Heart left ventricle (tissue), 13 donors: ENCODE results near the gene MOK.

Experiments
- CTCF ChIP-seq, 12 donors: fragments of 200-600 bp; sonication (generic) in 4 of 12; IDR thresholded peaks; one replicate each; pipeline versions ENCODE4 v1.5.0 to v1.8.0; 2018 to 2022; ENCODE audit warnings: antibody characterized with exemption in 12 of 12, mild to moderate bottlenecking in 5 of 12
- POLR2A ChIP-seq, 2 donors: fragments of 450-650 bp; IDR thresholded peaks; one replicate each; pipeline ENCODE4 v1.6.1; 2017; ENCODE audit warnings: antibody characterized with exemption in 2 of 2, mild to moderate bottlenecking in 2 of 2, moderate library complexity in 2 of 2
- donor health status: ischemic (EF 13 %, LVEDD 7.1; RV severe dilation, severe dysfunction).
- donor health status: DM: no; HTN: yes; CAD: no.
- donor health status: DM: no; HTN: no; CAD: no.
- donor health status: ischemic (EF 25% LVEDD 6.9; RV normal size, moderate dysfunction).
- donor health status: ischemic (EF 25% LVEDD 5.7; RV mildly dilated, moderate dysfunction).
- donor health status: ischemic (EF 35%, LVEDD 5.7; RV mildly dilated, moderate dysfunction).
- donor health status: nonischemic (EF 11% LVEDD 7.7; RV severe dilation, severe dysfunction).
- donor health status: DM: yes; HTN: yes; CAD: no.
- donor health status: PGD.
- donor health status: ischemic (EF 29% LVEDD 5.4; RV normal size, mild dysfunction).
- donor health status: nonischemic (EF 23%, LVEDD 6.1; RV moderate dilation, normal function).

GRCh38 chr14:102258136-102258535 is 46.8 kb downstream of the MOK start:
- TF ChIP-seq CTCF (IDR thresholded peaks at IDR 0.05) (no peak), POLR2A (IDR thresholded peaks at IDR 0.05) (no peak)
